T-cell (primary cell): ENCODE measurements around the gene NAXD. TPM values are rescaled to one million over a fixed set of nuclear protein-coding genes. Genes with fewer than 3 reads are reported as not detected.

Experiments
- ATAC-seq, 4 experiments: fragments of 200-7000 bp in 3 of 4; fragments of 150-1000 bp in 1 of 4; cut with Tn5 transposase; replicated peaks in 1 of 4; 1 replicate in 3 of 4; 2 replicates in 1 of 4; pipeline ENCODE4 v1.10.0; 2021; ENCODE audit warnings: moderate library complexity in 3 of 4, mild to moderate bottlenecking in 2 of 4, moderate number of reproducible peaks in 1 of 4
- CTCF ChIA-PET, 2 donors: fragments of 300-600 bp; sonication (Branson Sonifier 250); formaldehyde crosslinking; loops; one replicate each; lab custom pipeline; 2022; ENCODE audit warnings: antibody characterized with exemption in 2 of 2; lab: Charles Lee
- POLR2A ChIA-PET, 2 donors: fragments of 300-600 bp; sonication (Branson Sonifier 250); formaldehyde crosslinking; loops; one replicate each; lab custom pipeline; 2022; ENCODE audit warnings: antibody characterized with exemption in 2 of 2; lab: Charles Lee
- DNase-seq, 35 experiments: peaks; one replicate each; pipeline versions ENCODE4 v3.0.0 to v3.0.0-alpha.2; 2013 to 2023
- H3K27ac ChIP-seq: one replicate; pipeline ENCODE4 v1.5.1; 2013; ENCODE audit warnings: low read length
- H3K27me3 ChIP-seq, 2 experiments: replicated peaks in 1 of 2; 1 replicate in 1 of 2; 2 replicates in 1 of 2; pipeline versions ENCODE4 v1.6.1 to v1.7.0; 2013; ENCODE audit warnings: low read length in 1 of 2, mixed read lengths in 1 of 2; ENCODE audit not compliant: control insufficient read depth in 2 of 2, insufficient read depth in 2 of 2; ENCODE audit errors: extremely low read depth in 1 of 2
- H3K36me3 ChIP-seq, 2 donors: 1 replicate in 1 of 2; 2 replicates in 1 of 2; pipeline versions ENCODE4 v1.6.1 to v1.7.0; 2013; ENCODE audit warnings: low read length in 1 of 2; ENCODE audit not compliant: control insufficient read depth in 2 of 2, insufficient read depth in 1 of 2; ENCODE audit errors: extremely low read depth in 1 of 2
- H3K4me1 ChIP-seq, 2 experiments: 1 replicate in 1 of 2; 2 replicates in 1 of 2; pipeline versions ENCODE4 v1.6.1 to v1.7.0; 2013; ENCODE audit warnings: low read length in 2 of 2, mixed read lengths in 1 of 2; ENCODE audit not compliant: insufficient read depth in 2 of 2, control insufficient read depth in 1 of 2; ENCODE audit errors: extremely low read depth in 1 of 2
- H3K4me3 ChIP-seq, 2 donors: 1 replicate in 1 of 2; 2 replicates in 1 of 2; pipeline versions ENCODE4 v1.5.1 to v1.7.0; 2013; ENCODE audit warnings: mild to moderate bottlenecking in 2 of 2, low read length in 1 of 2, moderate library complexity in 1 of 2; ENCODE audit not compliant: control insufficient read depth in 1 of 2; ENCODE audit errors: extremely low read depth in 1 of 2
- H3K9me3 ChIP-seq: 2 replicates; pipeline ENCODE4 v1.7.0; 2013
- H3K27ac Mint-ChIP-seq, 2 donors: one replicate each; pipeline ENCODE4 v1.8.0; 2020 to 2021; ENCODE audit warnings: mild to moderate bottlenecking in 2 of 2, mixed read lengths in 2 of 2
- H3K27me3 Mint-ChIP-seq, 2 donors: one replicate each; pipeline ENCODE4 v1.8.0; 2021 to 2022; ENCODE audit warnings: mixed read lengths in 2 of 2
- H3K36me3 Mint-ChIP-seq: one replicate; pipeline ENCODE4 v1.8.0; 2021; ENCODE audit warnings: mixed read lengths
- H3K4me1 Mint-ChIP-seq, 3 donors: one replicate each; pipeline ENCODE4 v1.8.0; 2020 to 2022; ENCODE audit warnings: mixed read lengths in 3 of 3, mild to moderate bottlenecking in 1 of 3
- H3K4me3 Mint-ChIP-seq, 3 donors: one replicate each; pipeline ENCODE4 v1.8.0; 2020 to 2022; ENCODE audit warnings: mild to moderate bottlenecking in 3 of 3, mixed read lengths in 3 of 3, moderate library complexity in 3 of 3
- H3K9me3 Mint-ChIP-seq, 3 donors: one replicate each; pipeline ENCODE4 v1.8.0; 2020 to 2022; ENCODE audit warnings: mixed read lengths in 3 of 3
- WGBS: methylation state at CpG from one replicate; pipeline ENCODE4 v1.1.5; 2013; ENCODE audit warnings: missing lambda C conversion rate; ENCODE audit not compliant: insufficient coverage; 5-methylcytosine and 5-hydroxymethylcytosine counted together
- total RNA-seq, 35 experiments: library from RNA in 6 of 35; stranded (reverse) in 6 of 35; fragments of 120-200 nt in 1 of 35; gene quantifications; one replicate each; pipeline versions ENCODE4 v1.2.1 to v1.2.4 and lab custom pipeline; 2013 to 2026

The NAXD gene
- total RNA-seq, 5 donors from 2014 or later (not counting 1 experiment from before 2014, with no cell fraction given): 22.2 to 34.3 (median 29.2) TPM

- DNase-seq (no peak), ATAC-seq (no peak)
- Mint-ChIP-seq H3K9me3 (peaks cover 0 to 8% (median 0%) of the 10 kb centered on the region in 3 donors), H3K27me3 (no peaks in the 10 kb centered on the region), H3K4me1 (peaks cover 25 to 41% (median 28%) of the 10 kb centered on the region in 3 donors), H3K4me3 (no peak overlapping the region), H3K36me3 (peaks cover 66% of the 10 kb centered on the region), H3K27ac (no peak overlapping the region)
- H3K4me3 ChIP-seq: no peak overlapping the region
- POLR2A ChIA-PET: interaction anchor here (0.6 to 0.7 kb wide), 3 partner anchors 22 to 50 kb away, joined by 3 to 4 read pairs (median 3); no protein-coding TSS in a partner anchor
- peaks cover 0 to 6% of the 10 kb centered on the region in 2 experiments for H3K4me1 ChIP-seq
- no peaks in the 10 kb centered on the region for H3K27me3 ChIP-seq
- H3K9me3 ChIP-seq: no peaks in the 10 kb centered on the region
- CTCF ChIA-PET: interaction anchor here (0.6 to 0.7 kb wide), 2 partner anchors 9 to 140 kb away, joined by 3 read pairs; no protein-coding TSS in a partner anchor
- peaks cover 29 to 52% of the 10 kb centered on the region in 2 donors for H3K36me3 ChIP-seq
- 100% methylated on average over 1 of the region's 3 CpGs for WGBS
- no peak overlapping the region for H3K27ac ChIP-seq
Observed at GRCh38 chr13:110661256-110661655, 45.9 kb downstream of the NAXD start.

DNA sequence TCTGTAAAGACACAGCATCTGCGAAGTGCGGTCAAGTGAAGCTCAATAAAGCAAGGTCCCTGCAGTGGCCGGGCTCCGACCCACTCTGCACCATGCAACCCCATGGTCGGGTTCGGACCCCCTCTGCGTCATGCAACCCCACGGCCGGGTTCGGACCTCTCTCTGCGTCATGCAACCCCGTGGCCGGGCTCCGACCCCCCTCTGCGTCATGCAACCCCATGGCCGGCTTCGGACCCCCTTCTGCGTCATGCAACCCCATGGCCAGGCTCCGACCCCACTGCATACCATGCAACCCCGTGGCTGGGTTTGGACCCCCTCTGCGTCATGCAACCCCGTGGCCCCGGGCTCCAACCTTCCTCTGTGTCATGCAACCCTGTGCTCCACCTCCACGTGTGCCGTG is 46.7 kb downstream of the NAXD start:
- WGBS: 94% methylated on average over 24 of the region's 25 CpGs

GRCh38 chr13:110662777-110663443 is 47.6 kb downstream of the NAXD start:
- Mint-ChIP-seq H3K4me1 (peaks cover 15 to 33% (median 19%) of the 10 kb centered on the region in 3 donors), H3K27ac (no peak overlapping the region), H3K36me3 (peaks cover 73% of the 10 kb centered on the region), H3K27me3 (no peaks in the 10 kb centered on the region), H3K9me3 (peaks cover 0 to 8% (median 0%) of the 10 kb centered on the region in 3 donors), H3K4me3 (no peak overlapping the region)
- no peaks in the 10 kb centered on the region for H3K27me3 ChIP-seq
- H3K27ac ChIP-seq: no peak overlapping the region
- no peaks in the 10 kb centered on the region for H3K9me3 ChIP-seq
- H3K4me1 ChIP-seq: peaks cover 0 to 6% of the 10 kb centered on the region in 2 experiments
- WGBS: 96% methylated on average over 11 of the region's 16 CpGs
- DNase-seq: no peak
- CTCF ChIA-PET: interaction anchor here in 1 of 2 donors (0.6 kb wide), 1 partner anchor 93 kb away, joined by 6 read pairs; no protein-coding TSS in a partner anchor
- ATAC-seq: no peak
- POLR2A ChIA-PET: no interaction called here
- no peak overlapping the region for H3K4me3 ChIP-seq
- H3K36me3 ChIP-seq: peaks cover 29 to 65% of the 10 kb centered on the region in 2 donors

More for the DNA sequence above, 46.7 kb downstream of the NAXD start:
- no peak overlapping the region for H3K27ac Mint-ChIP-seq
- H3K4me1 ChIP-seq: peaks cover 0 to 6% of the 10 kb centered on the region in 2 experiments
- H3K9me3 ChIP-seq: no peaks in the 10 kb centered on the region
- DNase-seq: no peak
- CTCF ChIA-PET: no interaction called here
- no peaks in the 10 kb centered on the region for H3K27me3 ChIP-seq
- H3K9me3 Mint-ChIP-seq: peaks cover 0 to 8% (median 0%) of the 10 kb centered on the region in 3 donors
- ATAC-seq: no peak
- POLR2A ChIA-PET: no interaction called here
- peaks cover 29 to 58% of the 10 kb centered on the region in 2 donors for H3K36me3 ChIP-seq
- no peak overlapping the region for H3K4me3 ChIP-seq
- H3K4me3 Mint-ChIP-seq: no peak overlapping the region
- peaks cover 67% of the 10 kb centered on the region for H3K36me3 Mint-ChIP-seq
- peaks cover 23 to 39% (median 27%) of the 10 kb centered on the region in 3 donors for H3K4me1 Mint-ChIP-seq
- no peaks in the 10 kb centered on the region for H3K27me3 Mint-ChIP-seq
- no peak overlapping the region for H3K27ac ChIP-seq

- H3K4me3 ChIP-seq: no peak overlapping the region
- no peaks in the 10 kb centered on the region for H3K27me3 ChIP-seq
- H3K4me1 Mint-ChIP-seq: peaks cover 9 to 27% (median 13%) of the 10 kb centered on the region in 3 donors
- peaks cover 29 to 67% of the 10 kb centered on the region in 2 donors for H3K36me3 ChIP-seq
- DNase-seq: no peak
- H3K9me3 ChIP-seq: no peaks in the 10 kb centered on the region
- H3K36me3 Mint-ChIP-seq: peaks cover 69% of the 10 kb centered on the region
- H3K9me3 Mint-ChIP-seq: peaks cover 0 to 8% (median 0%) of the 10 kb centered on the region in 3 donors
- H3K4me3 Mint-ChIP-seq: no peak overlapping the region
- 86% methylated on average over 6 of the region's 7 CpGs for whole genome bisulfite sequencing
- CTCF ChIA-PET: interaction anchor here (0.6 kb wide), 2 partner anchors 91 to 93 kb away, joined by 3 to 6 read pairs; no protein-coding TSS in a partner anchor
- ATAC-seq: no peak
- H3K27me3 Mint-ChIP-seq: no peaks in the 10 kb centered on the region
- POLR2A ChIA-PET: no interaction called here
- H3K27ac Mint-ChIP-seq: no peak overlapping the region
- H3K27ac ChIP-seq: no peak overlapping the region
- peaks cover 0 to 5% of the 10 kb centered on the region in 2 experiments for H3K4me1 ChIP-seq
Observed at GRCh38 chr13:110663491-110663890, 48.1 kb downstream of the NAXD start.

DNA sequence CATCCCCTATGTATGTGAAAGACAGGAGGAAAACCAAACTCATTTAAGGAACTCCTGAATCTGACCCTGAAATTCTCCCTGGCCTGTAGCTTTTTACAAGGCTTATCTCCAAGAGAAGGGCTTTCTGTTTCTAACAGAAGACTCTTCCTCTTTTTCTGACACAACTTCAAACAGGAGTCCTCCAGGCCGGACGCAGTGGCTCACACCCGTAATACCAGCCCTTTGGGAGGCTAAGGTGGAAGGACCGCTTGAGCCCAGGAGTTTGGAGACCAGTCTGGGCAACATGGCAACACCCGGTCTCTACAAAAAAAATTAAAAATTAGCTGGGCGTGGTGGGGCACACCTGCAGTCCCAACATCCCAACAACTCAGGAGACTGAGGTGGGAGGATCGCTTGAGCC is 48.7 kb downstream of the NAXD start:
- Mint-ChIP-seq H3K9me3 (peaks cover 0 to 8% (median 0%) of the 10 kb centered on the region in 3 donors), H3K4me1 (peaks cover 6 to 22% (median 8%) of the 10 kb centered on the region in 3 donors), H3K4me3 (no peak overlapping the region), H3K27me3 (no peaks in the 10 kb centered on the region), H3K36me3 (peaks cover 72% of the 10 kb centered on the region), H3K27ac (no peak overlapping the region)
- WGBS: no CpG with 5 or more reads among the region's 7 CpGs
- Histone ChIP-seq H3K4me3 (no peak overlapping the region), H3K27me3 (no peaks in the 10 kb centered on the region), H3K9me3 (no peaks in the 10 kb centered on the region), H3K27ac (no peak overlapping the region), H3K36me3 (peaks cover 29 to 71% of the 10 kb centered on the region in 2 donors), H3K4me1 (peaks cover 0 to 2% of the 10 kb centered on the region in 2 experiments)
- no peak for ATAC-seq
- DNase-seq: no peak
- CTCF ChIA-PET: interaction anchor here in 1 of 2 donors (0.6 kb wide), 1 partner anchor 90 kb away, joined by 3 read pairs; no protein-coding TSS in a partner anchor
- POLR2A ChIA-PET: no interaction called here

DNA sequence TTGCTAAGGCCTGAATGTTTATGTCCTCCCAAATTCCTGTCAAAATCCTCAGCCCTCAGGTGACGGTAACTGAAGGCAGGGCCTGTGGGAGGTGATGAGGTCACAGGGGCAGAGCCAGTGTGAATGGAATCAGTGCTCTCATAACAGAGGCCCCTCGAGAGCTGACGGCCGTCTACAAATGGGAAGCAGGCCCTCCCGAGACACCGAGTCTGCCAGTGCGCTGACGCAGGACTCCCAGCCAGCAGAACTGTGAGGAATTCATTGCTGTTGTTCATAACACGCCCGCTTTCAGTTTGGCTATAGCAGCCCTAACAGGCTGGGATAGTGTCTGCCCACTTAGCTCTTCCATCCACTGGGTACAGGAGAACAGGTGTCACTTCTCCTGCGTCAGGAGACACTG is 49.3 kb downstream of the NAXD start:
- no peak overlapping the region for H3K4me3 ChIP-seq
- WGBS: 100% methylated on average over 5 of the region's 11 CpGs
- H3K36me3 Mint-ChIP-seq: peaks cover 72% of the 10 kb centered on the region

More for the DNA sequence above, 49.3 kb downstream of the NAXD start:
- Mint-ChIP-seq H3K9me3 (peaks cover 0 to 8% (median 0%) of the 10 kb centered on the region in 3 donors), H3K4me1 (peaks cover 0 to 17% (median 2%) of the 10 kb centered on the region in 3 donors), H3K27me3 (no peaks in the 10 kb centered on the region), H3K27ac (no peak overlapping the region), H3K4me3 (no peak overlapping the region)
- Histone ChIP-seq H3K4me1 (peaks cover 0 to 2% of the 10 kb centered on the region in 2 experiments), H3K36me3 (peaks cover 29 to 76% of the 10 kb centered on the region in 2 donors), H3K27me3 (no peaks in the 10 kb centered on the region), H3K27ac (no peak overlapping the region), H3K9me3 (no peaks in the 10 kb centered on the region)
- ATAC-seq (no peak), DNase-seq (no peak)
- ChIA-PET POLR2A (no interaction called here), CTCF (no interaction called here)
